ENCODE measurements around the gene C11orf87.

Gene C11orf87

DNA sequence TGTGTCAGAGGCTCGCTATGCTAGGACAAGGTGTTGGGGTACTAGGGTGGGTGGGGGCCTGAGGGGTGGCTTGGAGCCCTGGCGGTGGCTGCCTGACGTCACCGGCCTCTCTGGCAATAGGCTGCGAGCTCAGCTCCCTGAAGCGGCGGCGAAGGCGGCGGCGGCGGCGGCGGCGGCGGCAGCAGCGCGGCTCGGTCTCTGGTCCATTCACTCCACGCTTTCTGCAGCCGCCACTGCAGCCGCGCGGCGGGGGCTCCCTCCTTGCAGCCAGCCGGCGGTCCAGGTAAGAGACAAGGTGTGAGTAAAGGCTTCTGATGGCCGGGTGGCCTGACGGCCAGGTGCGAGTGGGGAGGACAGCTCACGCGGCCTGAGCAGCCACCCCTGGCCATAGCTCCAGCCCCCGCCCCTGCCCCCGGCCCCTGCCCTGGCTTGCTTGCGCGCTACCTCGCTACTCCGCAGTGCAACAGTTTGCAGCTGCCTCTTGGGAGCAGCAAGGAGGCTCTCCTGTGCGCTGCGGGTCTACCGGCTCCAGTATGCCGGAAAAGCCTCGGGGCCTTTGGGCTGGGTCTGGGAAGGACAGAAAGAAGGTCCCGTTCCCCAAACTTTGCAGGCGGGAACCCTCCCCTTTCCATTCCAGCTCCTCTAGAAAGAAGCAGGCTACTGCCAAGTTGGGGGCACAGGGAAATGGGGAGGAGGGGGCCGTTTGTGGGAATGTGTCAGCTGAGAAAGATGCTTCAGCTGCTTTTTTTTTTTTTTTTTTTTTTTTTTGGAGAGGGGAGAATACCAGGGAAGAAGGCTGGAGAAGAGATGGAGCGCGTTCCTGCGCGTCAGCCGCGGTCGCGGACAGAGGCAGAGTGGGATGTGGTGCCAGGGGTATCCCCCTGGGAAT is at the start of gene C11orf87:
Gene C11orf87, plus strand, starts transcription at position 210 of the 889 bp plus-strand sequence. CDS start 1,444 bp downstream, outside the sequence.
- no peak for DNase-seq

DNA sequence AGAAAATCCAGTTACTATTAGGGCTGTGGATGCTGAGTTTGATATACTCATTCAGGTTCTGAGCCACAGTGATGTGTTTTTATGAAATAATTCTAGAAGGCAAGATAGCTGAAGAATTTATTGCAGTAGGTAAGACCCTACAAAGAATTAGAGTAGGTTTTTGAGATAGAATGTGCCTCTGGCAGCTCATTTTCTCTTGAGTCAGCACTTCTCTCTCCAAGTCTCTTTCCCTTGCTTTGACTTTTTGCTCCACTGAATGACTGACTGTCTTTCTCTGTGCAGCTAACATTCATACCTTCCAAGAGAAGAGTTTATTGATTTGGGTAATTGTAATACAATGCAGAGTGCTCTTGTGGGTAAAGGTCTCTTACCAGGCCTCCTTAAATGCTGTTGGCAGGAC is 48.0 kb upstream of the C11orf87 start:
- DNase-seq: no peak

GRCh38 chr11:109374441-109374840 is 47.5 kb upstream of the C11orf87 start:
- no peak for DNase-seq

GRCh38 chr11:109377039-109377742 is 44.8 kb upstream of the C11orf87 start:
- no peak for DNase-seq

DNA sequence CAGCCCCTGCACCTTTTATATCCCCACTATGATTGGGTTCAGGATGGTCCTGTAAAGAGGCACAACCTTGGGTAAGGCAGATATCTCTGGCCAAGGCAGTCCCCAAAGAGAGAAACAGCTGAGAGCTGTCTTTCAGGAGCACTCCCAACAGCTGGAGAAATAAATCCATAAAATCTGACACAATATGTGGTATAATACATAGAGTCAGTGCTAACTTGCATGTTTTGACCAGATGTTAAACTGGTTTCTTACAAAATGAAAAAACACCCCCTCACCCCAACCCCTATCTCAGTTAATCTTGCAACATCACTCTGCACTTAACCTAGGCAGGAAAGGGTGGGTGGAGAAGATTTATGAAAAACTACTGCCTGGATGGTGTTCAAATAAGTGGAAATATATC is 44.0 kb upstream of the C11orf87 start:
- DNase-seq: no peak

DNA sequence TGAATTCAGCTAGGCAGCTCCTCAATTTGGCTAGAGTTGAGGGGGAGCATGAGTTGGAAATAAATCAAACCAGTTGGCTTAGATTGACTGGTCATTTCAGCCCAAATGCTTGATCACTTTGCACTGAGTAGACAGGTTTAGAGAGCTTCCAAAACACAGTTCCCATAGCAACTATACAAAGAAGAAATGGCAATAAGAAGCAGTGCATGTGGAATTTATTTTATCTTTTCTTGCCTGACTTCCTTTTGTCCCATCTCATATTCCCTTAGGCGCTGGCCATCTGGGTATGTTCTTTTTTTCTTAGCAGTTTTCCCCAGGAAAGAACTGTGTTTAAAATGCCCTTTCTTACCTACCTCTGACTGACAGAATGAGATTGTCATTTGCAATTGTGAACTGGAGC is 38.7 kb upstream of the C11orf87 start:
- DNase-seq: no peak

DNA sequence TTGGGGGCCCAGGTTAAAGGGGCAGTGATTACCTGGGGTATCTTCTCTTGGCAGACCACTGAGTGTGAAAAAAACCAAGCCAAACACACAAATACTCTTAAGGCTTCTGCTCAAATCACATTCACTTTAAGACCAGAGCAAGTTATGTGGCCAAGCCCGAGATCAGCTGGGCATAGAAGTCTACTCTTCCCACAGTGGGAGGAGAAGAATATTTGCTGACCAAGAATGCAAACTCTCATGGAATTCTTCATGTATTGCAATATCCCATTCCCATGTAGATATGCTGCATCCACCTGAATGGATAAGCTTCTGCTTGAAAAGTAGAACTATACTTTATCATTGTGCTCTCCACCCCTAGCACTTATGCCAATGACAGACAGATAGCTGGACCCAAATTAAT is 37.1 kb upstream of the C11orf87 start:
- DNase-seq: no peak

GRCh38 chr11:109388982-109389381 is 33.0 kb upstream of the C11orf87 start:
- no peak for DNase-seq

GRCh38 chr11:109390752-109391151 is 31.2 kb upstream of the C11orf87 start:
- no peak for DNase-seq

- no peak for DNase-seq
These were observed 20.4 kb upstream of the C11orf87 start for GRCh38 chr11:109401545-109401944.

DNA sequence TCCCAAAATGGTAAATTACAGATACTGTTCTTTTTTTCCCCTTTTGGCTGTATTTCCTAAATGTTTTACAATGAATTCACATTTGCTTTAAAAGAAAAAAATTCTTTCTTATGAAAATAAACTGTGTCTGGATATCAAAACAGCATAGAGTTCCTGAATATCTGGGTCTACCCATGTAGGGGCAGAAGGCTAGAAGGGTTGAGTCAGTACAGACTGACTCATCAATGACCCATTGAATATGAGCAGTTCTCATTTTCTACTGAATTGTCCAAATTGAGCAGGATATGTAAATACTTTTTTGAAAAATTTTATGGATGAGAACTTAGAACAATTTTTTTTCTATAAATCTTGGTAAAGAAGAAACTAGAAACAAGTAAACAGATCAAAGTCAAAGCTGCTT is 16.3 kb upstream of the C11orf87 start:
- no peak for DNase-seq

GRCh38 chr11:109416601-109417000 is 5.4 kb upstream of the C11orf87 start:
- DNase-seq: no peak

DNA sequence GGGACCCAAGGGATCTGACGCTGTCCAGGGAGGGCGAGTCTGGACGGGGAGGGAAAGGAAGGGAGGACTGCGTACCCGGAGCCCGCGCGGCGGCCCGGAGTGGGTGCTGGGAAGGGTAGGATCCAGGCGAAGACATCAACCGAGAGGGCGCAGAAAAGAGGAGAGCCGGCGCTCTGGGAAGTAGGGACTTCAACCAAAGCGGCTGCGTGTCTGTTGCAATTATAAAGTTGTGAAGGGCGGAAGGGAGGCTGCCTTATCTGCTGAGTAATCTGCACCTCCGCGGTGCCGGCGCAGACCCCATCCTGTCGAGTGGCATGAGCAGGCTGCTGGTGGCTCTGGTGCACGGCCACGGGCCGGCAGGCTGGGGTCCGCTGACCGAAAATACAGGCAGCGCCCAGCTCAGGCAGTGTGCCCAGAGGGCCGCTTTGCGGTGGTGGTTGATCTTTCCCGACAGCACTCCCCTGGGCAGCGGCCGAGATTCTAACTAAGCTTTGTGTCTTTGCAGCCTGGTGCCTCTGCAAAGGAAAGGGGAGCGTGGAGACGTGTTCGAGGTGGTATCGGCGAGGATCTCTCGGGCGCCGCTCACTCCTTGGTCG is 978 bp downstream of the C11orf87 start:
- DNase-seq: no peak

- no peak for DNase-seq
These were observed 1.6 kb downstream of the C11orf87 start for GRCh38 chr11:109423466-109424190.

DNA sequence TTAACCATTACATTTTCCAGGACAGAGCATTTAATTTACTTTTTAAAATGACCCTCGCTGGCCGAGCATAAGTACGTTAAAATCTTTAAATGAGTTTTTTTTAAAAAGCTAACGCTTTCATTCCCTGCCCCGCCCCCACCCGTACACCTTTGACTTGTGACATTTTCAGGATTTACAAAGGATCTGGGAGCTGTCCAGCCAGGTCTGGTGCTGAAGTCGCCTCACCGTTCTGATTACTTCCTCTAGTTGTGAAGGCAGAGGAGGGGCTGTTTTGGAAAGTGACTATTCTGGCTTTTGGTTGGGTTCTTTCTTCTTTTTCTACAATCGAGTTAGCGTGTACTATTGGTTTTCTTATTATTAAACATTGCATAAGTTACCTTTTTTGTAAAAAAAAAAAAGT is 2.9 kb downstream of the C11orf87 start:
- no peak for DNase-seq

GRCh38 chr11:109425554-109425953 is 3.6 kb downstream of the C11orf87 start:
- DNase-seq: no peak

- no peak for DNase-seq
These were observed 4.7 kb downstream of the C11orf87 start for GRCh38 chr11:109426442-109427240.

- no peak for DNase-seq
These were observed 10.1 kb downstream of the C11orf87 start for GRCh38 chr11:109432105-109432504.

- DNase-seq: no peak
These were observed 11.8 kb downstream of the C11orf87 start for GRCh38 chr11:109433753-109434256.

- no peak for DNase-seq
These were observed 13.2 kb downstream of the C11orf87 start for GRCh38 chr11:109435121-109435742.

- no peak for DNase-seq
These were observed 17.7 kb downstream of the C11orf87 start for GRCh38 chr11:109439684-109440083.
